GM18868 (cell line): ENCODE results near the gene SPRED3.

Experiments
- ATAC-seq: cut with Tn5 transposase; IDR thresholded peaks from one replicate; pipeline ENCODE4 v1.9.1; 2021; ENCODE audit warnings: mild to moderate bottlenecking, moderate library complexity; ENCODE audit not compliant: unreplicated experiment

SPRED3 gene

GRCh38 chr19:38443458-38443999, 55.0 kb downstream of the SPRED3 start:
- ATAC-seq = no peak

GRCh38 chr19:38444026-38444425, 55.5 kb downstream of the SPRED3 start:
- ATAC-seq = no peak

- no peak for ATAC-seq
These were observed 56.9 kb downstream of the SPRED3 start for GRCh38 chr19:38445362-38445761.

- ATAC-seq = no peak
These were observed 59.7 kb downstream of the SPRED3 start for GRCh38 chr19:38448225-38448624.
